Neuronal stem cell (in vitro differentiated cells): ENCODE measurements around the gene TCIRG1.

Source experiments
- DNase-seq: peaks from one replicate; pipeline ENCODE4 v3.0.0-alpha.2; 2013; ENCODE audit warnings: low spot score
- H2AFZ ChIP-seq: one replicate; pipeline ENCODE4 v1.6.1; 2013; ENCODE audit warnings: mild to moderate bottlenecking, low read length, inconsistent platforms
- H2AK5ac ChIP-seq: 2 replicates; pipeline ENCODE4 v1.6.1; 2013; ENCODE audit warnings: low read depth, mild to moderate bottlenecking, inconsistent platforms, low read length, moderate library complexity, mixed read lengths
- H2BK120ac ChIP-seq: 2 replicates; pipeline ENCODE4 v1.6.1; 2013; ENCODE audit warnings: low read depth, mild to moderate bottlenecking, inconsistent platforms, low read length, moderate library complexity, mixed read lengths
- H2BK12ac ChIP-seq: one replicate; pipeline ENCODE4 v1.6.1; 2013; ENCODE audit warnings: low read length, inconsistent platforms
- H2BK15ac ChIP-seq: 2 replicates; pipeline ENCODE4 v1.6.1; 2013; ENCODE audit warnings: mild to moderate bottlenecking, low read length, inconsistent platforms, mixed read lengths
- H2BK5ac ChIP-seq: one replicate; pipeline ENCODE4 v1.6.1; 2013; ENCODE audit warnings: inconsistent platforms, mild to moderate bottlenecking, low read length, moderate library complexity
- H3K14ac ChIP-seq: one replicate; pipeline ENCODE4 v1.6.1; 2013; ENCODE audit warnings: low read length, inconsistent platforms
- H3K18ac ChIP-seq: 2 replicates; pipeline ENCODE4 v1.6.1; 2013; ENCODE audit warnings: low read length, inconsistent platforms
- H3K23ac ChIP-seq: 2 replicates; pipeline ENCODE4 v1.6.1; 2013; ENCODE audit warnings: low read depth, mild to moderate bottlenecking, mixed read lengths, low read length, inconsistent platforms; ENCODE audit not compliant: poor library complexity
- H3K27ac ChIP-seq: replicated peaks from 3 replicates; pipeline ENCODE4 v1.5.1; 2013; ENCODE audit warnings: low read length, inconsistent platforms
- H3K27me3 ChIP-seq, 3 experiments: 2 replicates each; pipeline ENCODE4 v1.6.1; 2013; ENCODE audit warnings: low read length in 3 of 3, mild to moderate bottlenecking in 2 of 3, inconsistent platforms in 1 of 3, low read depth in 1 of 3, mixed read lengths in 1 of 3, moderate library complexity in 1 of 3; ENCODE audit not compliant: control insufficient read depth in 3 of 3, insufficient read depth in 3 of 3
- H3K36me3 ChIP-seq, 2 donors: replicated peaks in 1 of 2; 2 replicates each; pipeline ENCODE4 v1.6.1; 2013; ENCODE audit warnings: low read length in 2 of 2; ENCODE audit not compliant: control insufficient read depth in 2 of 2, insufficient read depth in 2 of 2
- H3K4ac ChIP-seq: 2 replicates; pipeline ENCODE4 v1.6.1; 2013; ENCODE audit warnings: inconsistent platforms, mild to moderate bottlenecking, low read length, moderate library complexity
- H3K4me1 ChIP-seq, 2 donors: 1 replicate in 1 of 2; 2 replicates in 1 of 2; pipeline ENCODE4 v1.6.1; 2013; ENCODE audit warnings: low read length in 2 of 2, low read depth in 1 of 2; ENCODE audit not compliant: control insufficient read depth in 2 of 2, insufficient read depth in 1 of 2
- H3K4me2 ChIP-seq: one replicate; pipeline ENCODE4 v1.6.1; 2013; ENCODE audit warnings: mild to moderate bottlenecking, low read length, inconsistent platforms; ENCODE audit not compliant: insufficient read depth, poor library complexity, severe bottlenecking
- H3K4me3 ChIP-seq, 2 donors: 2 replicates each; pipeline ENCODE4 v1.5.1; 2013; ENCODE audit warnings: low read length in 2 of 2, mild to moderate bottlenecking in 2 of 2, inconsistent platforms in 1 of 2, moderate library complexity in 1 of 2
- H3K79me1 ChIP-seq: one replicate; pipeline ENCODE4 v1.6.1; 2013; ENCODE audit warnings: low read depth, mild to moderate bottlenecking, inconsistent platforms, low read length, moderate library complexity
- H3K9ac ChIP-seq: one replicate; pipeline ENCODE4 v1.6.1; 2013; ENCODE audit warnings: mild to moderate bottlenecking, low read depth, low read length, inconsistent platforms; ENCODE audit not compliant: poor library complexity
- H3K9me3 ChIP-seq, 2 donors: replicated peaks in 1 of 2; 2 replicates each; pipeline versions ENCODE3 to v1.6.1; 2013; ENCODE audit warnings: low read length in 2 of 2, mild to moderate bottlenecking in 2 of 2, inconsistent platforms in 1 of 2, low read depth in 1 of 2, mixed read lengths in 1 of 2, moderate library complexity in 1 of 2; ENCODE audit not compliant: control insufficient read depth in 2 of 2, insufficient read depth in 1 of 2
- H4K8ac ChIP-seq: one replicate; pipeline ENCODE4 v1.6.1; 2013; ENCODE audit warnings: low read depth, mild to moderate bottlenecking, inconsistent platforms, low read length, moderate library complexity
- H4K91ac ChIP-seq: one replicate; pipeline ENCODE4 v1.6.1; 2013; ENCODE audit warnings: low read length, low read depth, mild to moderate bottlenecking, inconsistent platforms; ENCODE audit not compliant: poor library complexity
- WGBS, 2 donors: extraction: QIAGEN DNeasy Blood & Tissue Kit; methylation state at CpG; one replicate each; pipeline ENCODE4 v1.1.7; 2013; ENCODE audit warnings: missing lambda C conversion rate in 2 of 2, mixed read lengths in 1 of 2; ENCODE audit not compliant: insufficient read length in 2 of 2, insufficient replicate concordance in 1 of 2; ENCODE audit errors: extremely low coverage in 2 of 2; 5-methylcytosine and 5-hydroxymethylcytosine counted together

TCIRG1 gene

GRCh38 chr11:68044145-68044813 lies 5.5 kb downstream of the TCIRG1 start:
- Histone ChIP-seq H3K4me1 (peaks cover 6 to 21% of the 10 kb centered on the region in 2 donors), H3K18ac (peak overlapping the region; percentile 89), H3K4ac (no peak overlapping the region), H2AK5ac (peak overlapping the region; percentile 66), H3K23ac (no peak overlapping the region), H2BK120ac (peak overlapping the region; percentile 56), H3K27ac (no peak overlapping the region), H2BK12ac (peak overlapping the region; percentile 10), H2BK5ac (no peak overlapping the region), H2AFZ (no peak overlapping the region), H3K4me2 (no peak overlapping the region), H4K91ac (no peak overlapping the region), H3K4me3 (no peak overlapping the region), H3K14ac (no peak overlapping the region), H3K27me3 (no peaks in the 10 kb centered on the region), H3K79me1 (peaks cover 2% of the 10 kb centered on the region), H3K36me3 (no peaks in the 10 kb centered on the region), H3K9me3 (no peaks in the 10 kb centered on the region), H2BK15ac (peak overlapping the region; percentile 7), H3K9ac (peak overlapping the region; percentile 24), H4K8ac (no peak overlapping the region)
- WGBS, 2 donors: no CpG with 5 or more reads among the region's 24 CpGs
- no peak for DNase-seq

- WGBS, 2 donors: no CpG with 5 or more reads among the region's 18 CpGs
- no peak overlapping the region for H4K8ac ChIP-seq
Observed at GRCh38 chr11:68044898-68045351, 6.1 kb downstream of the TCIRG1 start.

GRCh38 chr11:68047437-68048290 lies 8.8 kb downstream of the TCIRG1 start:
- Histone ChIP-seq H3K27me3 (no peaks in the 10 kb centered on the region), H3K27ac (no peak overlapping the region), H3K79me1 (no peaks in the 10 kb centered on the region), H3K4me2 (no peak overlapping the region), H3K23ac (no peak overlapping the region), H4K91ac (no peak overlapping the region), H2AK5ac (peak overlapping the region; percentile 75), H3K4ac (peak overlapping the region; percentile 23), H2BK12ac (peak overlapping the region; percentile 41), H2BK5ac (peak overlapping the region; percentile 82), H2AFZ (peak overlapping the region; percentile 42), H3K4me1 (peaks cover 3 to 8% of the 10 kb centered on the region in 2 donors), H3K9ac (peak overlapping the region; percentile 81), H4K8ac (no peak overlapping the region), H3K18ac (peak overlapping the region; percentile 64), H3K9me3 (peaks cover 0 to 2% of the 10 kb centered on the region in 2 donors), H3K36me3 (no peaks in the 10 kb centered on the region), H2BK120ac (no peak overlapping the region), H2BK15ac (peak overlapping the region; percentile 87), H3K14ac (no peak overlapping the region), H3K4me3 (no peak overlapping the region)
- DNase-seq: no peak
- no CpG with 5 or more reads among the region's 37 CpGs for WGBS, 2 donors

More at GRCh38 chr11:68044898-68045351, 6.1 kb downstream of the TCIRG1 start:
- Histone ChIP-seq H3K79me1 (peaks cover 2% of the 10 kb centered on the region), H3K4ac (no peak overlapping the region), H2BK5ac (no peak overlapping the region), H2BK12ac (peak overlapping the region; percentile 10), H3K27me3 (no peaks in the 10 kb centered on the region), H3K4me1 (peaks cover 3 to 19% of the 10 kb centered on the region in 2 donors), H3K14ac (no peak overlapping the region), H3K23ac (no peak overlapping the region), H3K18ac (peak overlapping the region; percentile 89), H3K36me3 (no peaks in the 10 kb centered on the region), H2AK5ac (peak overlapping the region; percentile 66), H4K91ac (peak overlapping the region; percentile 3), H3K4me2 (no peak overlapping the region), H2BK15ac (no peak overlapping the region), H3K4me3 (no peak overlapping the region), H3K9me3 (no peaks in the 10 kb centered on the region), H2AFZ (no peak overlapping the region), H3K27ac (no peak overlapping the region), H3K9ac (no peak overlapping the region), H2BK120ac (no peak overlapping the region)
- DNase-seq: no peak
